ENCODE measurements around the gene YWHAB. TPM values are rescaled to one million over a fixed set of nuclear protein-coding genes. Genes with fewer than 3 reads are reported as not detected.

YWHAB gene
- total RNA-seq, 1 experiment from 2014 or later = 224 TPM

GRCh38 chr20:44942264-44942973 lies 56.9 kb downstream of the YWHAB start:
- intact Hi-C loops (cut with micrococcal nuclease; ENCODE audit: unreplicated experiment) = no loop called here
- POLR2A ChIA-PET (ENCODE audit: low non-redundant PET) = no interaction called here
- peaks cover 50% of the 10 kb centered on the region for H3K36me3 ChIP-seq (ENCODE audit: insufficient read depth, low read length, poor library complexity, severe bottlenecking)

DNA sequence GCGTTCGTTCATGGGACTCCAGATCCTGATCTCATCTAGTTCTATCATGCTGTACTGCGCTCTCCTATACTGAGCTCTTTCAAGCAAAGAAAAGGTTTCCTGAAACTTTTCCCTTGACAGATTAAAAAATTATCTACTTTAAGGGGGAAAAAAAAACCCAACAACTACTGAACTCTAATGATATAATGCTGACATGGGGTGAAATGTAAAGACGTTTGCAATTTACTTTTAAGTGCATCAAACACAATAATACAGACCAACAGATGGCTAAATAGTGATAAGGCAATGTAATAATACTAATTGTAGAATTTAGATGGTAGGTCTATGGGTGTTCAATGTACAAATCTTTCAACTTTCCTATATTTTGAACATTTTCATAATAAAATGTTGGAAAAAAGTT lies 58.3 kb downstream of the YWHAB start:
- intact Hi-C loops (cut with micrococcal nuclease; ENCODE audit: unreplicated experiment) = no loop called here
- no peak overlapping the region for H3K27ac ChIP-seq (ENCODE audit: low read depth, low read length, poor library complexity, severe bottlenecking)
- TF ChIP-seq EZH2 (IDR thresholded peaks at IDR 0.05; ENCODE audit: borderline replicate concordance, low read depth, low read length, poor library complexity, severe bottlenecking) = no peak
- TF ChIP-seq CTCF (conservative IDR thresholded peaks at IDR 0.05; ENCODE audit: low read depth, low read length) = no peak
- H3K4me3 ChIP-seq (ENCODE audit: low read depth, low read length, poor library complexity, severe bottlenecking) = no peak overlapping the region
- ChIA-PET POLR2A (ENCODE audit: low non-redundant PET) (interaction anchor here (0.7 kb wide), 1 partner anchor 172 kb away, joined by 3 read pairs; no protein-coding TSS in a partner anchor), CTCF (no interaction called here)
- no peaks in the 10 kb centered on the region for H3K9me3 ChIP-seq (ENCODE audit: low read depth, low read length, poor library complexity, severe bottlenecking)
- H3K4me1 ChIP-seq (ENCODE audit: insufficient read depth, low read length, poor library complexity, severe bottlenecking) = no peaks in the 10 kb centered on the region
- H3K27me3 ChIP-seq (replicated peaks; ENCODE audit: insufficient read depth, low read depth, low read length, poor library complexity) = no peaks in the 10 kb centered on the region
- no peak for DNase-seq (ENCODE audit: low spot score)
- no TSS peak for BruUV-seq (replicated peaks)
- H3K36me3 ChIP-seq (ENCODE audit: insufficient read depth, low read length, poor library complexity, severe bottlenecking) = peaks cover 64% of the 10 kb centered on the region

More at GRCh38 chr20:44942264-44942973, 56.9 kb downstream of the YWHAB start:
- DNase-seq (ENCODE audit: low spot score) = no peak
- TSS peak; percentile 61 for BruUV-seq (replicated peaks)
- H3K9me3 ChIP-seq (ENCODE audit: low read depth, low read length, poor library complexity, severe bottlenecking) = no peaks in the 10 kb centered on the region
- H3K27ac ChIP-seq (ENCODE audit: low read depth, low read length, poor library complexity, severe bottlenecking) = no peak overlapping the region
- no peak overlapping the region for H3K4me3 ChIP-seq (ENCODE audit: low read depth, low read length, poor library complexity, severe bottlenecking)
- TF ChIP-seq EZH2 (IDR thresholded peaks at IDR 0.05; ENCODE audit: borderline replicate concordance, low read depth, low read length, poor library complexity, severe bottlenecking) = no peak
- no peak for TF ChIP-seq CTCF (conservative IDR thresholded peaks at IDR 0.05; ENCODE audit: low read depth, low read length)
- H3K4me1 ChIP-seq (ENCODE audit: insufficient read depth, low read length, poor library complexity, severe bottlenecking) = no peaks in the 10 kb centered on the region
- no peaks in the 10 kb centered on the region for H3K27me3 ChIP-seq (replicated peaks; ENCODE audit: insufficient read depth, low read depth, low read length, poor library complexity)
- CTCF ChIA-PET = no interaction called here

DNA sequence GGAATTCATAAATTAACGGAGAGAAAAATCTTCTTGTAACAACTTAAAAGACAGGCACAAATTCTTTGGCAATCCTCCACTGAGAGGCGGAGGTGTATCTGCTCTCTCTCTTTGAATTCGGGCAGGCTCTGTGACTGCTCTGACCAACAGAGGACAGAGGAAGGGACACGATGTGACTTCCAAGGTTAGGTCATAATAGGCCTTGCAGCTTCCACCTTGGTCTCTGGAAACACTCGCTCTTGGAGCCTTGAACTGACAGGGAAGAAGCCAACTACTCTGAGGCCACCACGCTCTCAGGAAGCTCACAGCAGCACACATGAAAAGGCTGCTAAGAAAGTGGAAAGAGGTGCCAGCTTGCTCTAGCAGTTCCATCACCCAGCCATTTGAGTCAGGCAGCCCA lies 59.8 kb downstream of the YWHAB start:
- Histone ChIP-seq H3K4me1 (ENCODE audit: insufficient read depth, low read length, poor library complexity, severe bottlenecking) (no peaks in the 10 kb centered on the region), H3K36me3 (ENCODE audit: insufficient read depth, low read length, poor library complexity, severe bottlenecking) (peaks cover 72% of the 10 kb centered on the region), H3K9me3 (ENCODE audit: low read depth, low read length, poor library complexity, severe bottlenecking) (no peaks in the 10 kb centered on the region), H3K27ac (ENCODE audit: low read depth, low read length, poor library complexity, severe bottlenecking) (no peak overlapping the region), H3K4me3 (ENCODE audit: low read depth, low read length, poor library complexity, severe bottlenecking) (no peak overlapping the region), H3K27me3 (replicated peaks; ENCODE audit: insufficient read depth, low read depth, low read length, poor library complexity) (no peaks in the 10 kb centered on the region)
- intact Hi-C loops (cut with micrococcal nuclease; ENCODE audit: unreplicated experiment) = no loop called here
- CTCF ChIA-PET = no interaction called here
- TF ChIP-seq CTCF (conservative IDR thresholded peaks at IDR 0.05; ENCODE audit: low read depth, low read length) = no peak
- TF ChIP-seq EZH2 (IDR thresholded peaks at IDR 0.05; ENCODE audit: borderline replicate concordance, low read depth, low read length, poor library complexity, severe bottlenecking) = no peak
- BruUV-seq (replicated peaks) = no TSS peak
- POLR2A ChIA-PET (ENCODE audit: low non-redundant PET) = no interaction called here
- DNase-seq (ENCODE audit: low spot score) = no peak
